Smooth muscle cell (in vitro differentiated cells): ENCODE results near the gene TSSK3. TPM values are rescaled to one million over a fixed set of nuclear protein-coding genes. Genes with fewer than 3 reads are reported as not detected.
A peak's percentile ranks its signal among the peaks of the same experiment; 100 is the strongest.

Experiments
- DNase-seq: peaks from one replicate; lab custom pipeline; 2025; ENCODE audit not compliant: unreplicated experiment; lab: John Stamatoyannopoulos, UW
- H2AFZ ChIP-seq: fragments of 200-600 bp; sonication (generic); 2 replicates; pipeline ENCODE4 v1.6.0; 2016; ENCODE audit warnings: antibody characterized with exemption, low read depth, mild to moderate bottlenecking
- H3F3A ChIP-seq: fragments of 200-600 bp; sonication (generic); 2 replicates; pipeline ENCODE4 v1.6.0; 2017; ENCODE audit warnings: antibody characterized with exemption, low read depth
- H3K27ac ChIP-seq: fragments of 200-600 bp; sonication (generic); 2 replicates; pipeline ENCODE4 v1.5.1; 2016; ENCODE audit warnings: low read depth, mild to moderate bottlenecking
- H3K27me3 ChIP-seq: fragments of 200-600 bp; sonication (generic); 2 replicates; pipeline ENCODE4 v1.6.1; 2016; ENCODE audit warnings: low read depth, mild to moderate bottlenecking
- H3K36me3 ChIP-seq: fragments of 200-600 bp; sonication (generic); 2 replicates; pipeline ENCODE4 v1.5.1; 2016; ENCODE audit warnings: low read depth
- H3K4me1 ChIP-seq: fragments of 200-600 bp; sonication (generic); 2 replicates; pipeline ENCODE4 v1.5.1; 2016; ENCODE audit warnings: low read depth
- H3K4me2 ChIP-seq: fragments of 200-600 bp; sonication (generic); 2 replicates; pipeline ENCODE4 v1.6.0; 2016; ENCODE audit warnings: mild to moderate bottlenecking
- H3K4me3 ChIP-seq: fragments of 200-600 bp; sonication (generic); 2 replicates; pipeline ENCODE4 v1.5.1; 2016; ENCODE audit warnings: mild to moderate bottlenecking
- H3K79me2 ChIP-seq: fragments of 200-600 bp; sonication (generic); 2 replicates; pipeline ENCODE4 v1.6.0; 2016; ENCODE audit warnings: low read depth, mild to moderate bottlenecking
- H3K9ac ChIP-seq: fragments of 200-600 bp; sonication (generic); 2 replicates; pipeline ENCODE4 v1.6.0; 2016; ENCODE audit warnings: low read depth
- H3K9me3 ChIP-seq: fragments of 200-600 bp; sonication (generic); replicated peaks from 2 replicates; pipeline ENCODE4 v1.5.1; 2016; ENCODE audit warnings: low read depth
- H4K20me1 ChIP-seq: fragments of 200-600 bp; sonication (generic); 2 replicates; pipeline ENCODE4 v1.6.0; 2016; ENCODE audit warnings: low read depth
- CTCF ChIP-seq: fragments of 200-600 bp; sonication (generic); IDR thresholded peaks from 2 replicates; pipeline ENCODE4 v1.5.1; 2017; ENCODE audit warnings: borderline replicate concordance, mild to moderate bottlenecking, antibody characterized with exemption; ENCODE audit not compliant: insufficient read depth, poor library complexity, severe bottlenecking
- WGBS: methylation state at CpG from one replicate; pipeline ENCODE4 v1.1.7; 2016; ENCODE audit warnings: low lambda C conversion rate; 5-methylcytosine and 5-hydroxymethylcytosine counted together
- polyA plus RNA-seq: library from polyadenylated mRNA; unstranded; fragments of >200 nt; fragmentation: Nextera tagmentation; extraction: Ambion mirVana; gene quantifications from 2 replicates; pipeline ENCODE4 v1.2.1, GENCODE V29; 2016
- total RNA-seq: library from RNA; depleted of rRNA; stranded (reverse); fragments of >200 nt; gene quantifications from 2 replicates; pipeline ENCODE4 v1.2.3, GENCODE V29; 2014

Gene TSSK3
- total and polyA plus RNA-seq, 2 experiments from 2014 or later = 0.31 TPM; not detected in 1

- H4K20me1 ChIP-seq = peaks cover 54% of the 10 kb centered on the region
- no peak overlapping the region for H2AFZ ChIP-seq
- H3K27me3 ChIP-seq = no peaks in the 10 kb centered on the region
- H3F3A ChIP-seq = peaks cover 24% of the 10 kb centered on the region
- no peaks in the 10 kb centered on the region for H3K9me3 ChIP-seq
- no peak overlapping the region for H3K9ac ChIP-seq
- no peak overlapping the region for H3K4me3 ChIP-seq
- no peak overlapping the region for H3K4me2 ChIP-seq
- TF ChIP-seq CTCF = no peak
- DNase-seq = no peak
- peak overlapping the region; percentile 64 for H3K27ac ChIP-seq
- 96% methylated on average over 12 of the region's 12 CpGs for WGBS
- H3K36me3 ChIP-seq = peaks cover 3% of the 10 kb centered on the region
- H3K4me1 ChIP-seq = peaks cover 24% of the 10 kb centered on the region
- H3K79me2 ChIP-seq = peaks cover 24% of the 10 kb centered on the region
These were observed 30.8 kb upstream of the TSSK3 start for GRCh38 chr1:32331549-32331948.

GRCh38 chr1:32332290-32333079 is 29.9 kb upstream of the TSSK3 start:
- no peaks in the 10 kb centered on the region for H3K9me3 ChIP-seq
- WGBS = 80% methylated on average over 3 of the region's 3 CpGs
- DNase-seq = no peak
- no peaks in the 10 kb centered on the region for H3K36me3 ChIP-seq
- no peak overlapping the region for H3K4me3 ChIP-seq
- peak overlapping the region; percentile 64 for H3K27ac ChIP-seq
- no peaks in the 10 kb centered on the region for H3K27me3 ChIP-seq
- H3K4me2 ChIP-seq = no peak overlapping the region
- peaks cover 24% of the 10 kb centered on the region for H3F3A ChIP-seq
- no peak overlapping the region for H3K9ac ChIP-seq
- H4K20me1 ChIP-seq = peaks cover 54% of the 10 kb centered on the region
- H2AFZ ChIP-seq = no peak overlapping the region
- H3K79me2 ChIP-seq = peaks cover 24% of the 10 kb centered on the region
- H3K4me1 ChIP-seq = peaks cover 33% of the 10 kb centered on the region
- TF ChIP-seq CTCF = no peak

GRCh38 chr1:32333251-32333963 is 28.9 kb upstream of the TSSK3 start:
- peak overlapping the region; percentile 64 for H3K27ac ChIP-seq
- no peak for DNase-seq
- H3K4me2 ChIP-seq = peak overlapping the region; percentile 99
- peak overlapping the region; percentile 99 for H3K4me3 ChIP-seq
- no peak overlapping the region for H3K9ac ChIP-seq
- no peak overlapping the region for H2AFZ ChIP-seq
- H3K9me3 ChIP-seq = no peaks in the 10 kb centered on the region
- no peaks in the 10 kb centered on the region for H3K27me3 ChIP-seq
- peaks cover 24% of the 10 kb centered on the region for H3K79me2 ChIP-seq
- peaks cover 24% of the 10 kb centered on the region for H3F3A ChIP-seq
- WGBS = 86% methylated on average over 3 of the region's 3 CpGs
- peaks cover 43% of the 10 kb centered on the region for H3K4me1 ChIP-seq
- TF ChIP-seq CTCF = no peak
- H4K20me1 ChIP-seq = peaks cover 54% of the 10 kb centered on the region
- H3K36me3 ChIP-seq = no peaks in the 10 kb centered on the region
